Activated naive CD8-positive, alpha-beta T cell treated with anti-CD3 and anti-CD28 coated beads, Interleukin-2, amount 10 ng/mL, durations not matched to agents 7 days and 5 days (primary cell): ENCODE results near the gene C11orf91. TPM values are rescaled to one million over a fixed set of nuclear protein-coding genes. Genes with fewer than 3 reads are reported as not detected.
"Not testable (repeated sequence)": the region's sequence is repeated elsewhere in the genome, so short reads cannot be mapped to it uniquely, and the experiment has no call there.

Experiments used
- ATAC-seq: fragments of 150-1000 bp; cut with Tn5 transposase; one replicate; pipeline ENCODE4 v1.10.0; 2021; ENCODE audit warnings: low read depth, moderate library complexity
- POLR2A ChIA-PET: fragments of 350-600 bp; sonication (Branson Sonifier 250); formaldehyde crosslinking; loops from one replicate; lab custom pipeline; 2021; ENCODE audit warnings: antibody characterized with exemption; lab: Charles Lee
- DNase-seq: peaks from one replicate; pipeline ENCODE4 v3.0.0; 2021
- H3K27ac Mint-ChIP-seq: one replicate; pipeline ENCODE4 v1.8.0; 2022; ENCODE audit warnings: mild to moderate bottlenecking, mixed read lengths
- H3K27me3 Mint-ChIP-seq: one replicate; pipeline ENCODE4 v1.8.0; 2022; ENCODE audit warnings: mild to moderate bottlenecking, moderate library complexity, mixed read lengths
- H3K36me3 Mint-ChIP-seq: one replicate; pipeline ENCODE4 v1.8.0; 2021; ENCODE audit warnings: mild to moderate bottlenecking, mixed read lengths
- H3K4me1 Mint-ChIP-seq: one replicate; pipeline ENCODE4 v1.8.0; 2021; ENCODE audit warnings: mixed read lengths
- H3K4me3 Mint-ChIP-seq: one replicate; pipeline ENCODE4 v1.8.0; 2022; ENCODE audit warnings: mild to moderate bottlenecking, moderate library complexity, mixed read lengths
- H3K9me3 Mint-ChIP-seq: one replicate; pipeline ENCODE4 v1.8.0; 2021; ENCODE audit warnings: mixed read lengths
- total RNA-seq, 2 experiments: library from RNA; stranded (reverse); gene quantifications; one replicate each; pipeline ENCODE4 v1.2.3, GENCODE V29; 2021

Gene C11orf91
- total RNA-seq, 2 experiments from 2014 or later: 0.40 TPM; not detected in 1

DNA sequence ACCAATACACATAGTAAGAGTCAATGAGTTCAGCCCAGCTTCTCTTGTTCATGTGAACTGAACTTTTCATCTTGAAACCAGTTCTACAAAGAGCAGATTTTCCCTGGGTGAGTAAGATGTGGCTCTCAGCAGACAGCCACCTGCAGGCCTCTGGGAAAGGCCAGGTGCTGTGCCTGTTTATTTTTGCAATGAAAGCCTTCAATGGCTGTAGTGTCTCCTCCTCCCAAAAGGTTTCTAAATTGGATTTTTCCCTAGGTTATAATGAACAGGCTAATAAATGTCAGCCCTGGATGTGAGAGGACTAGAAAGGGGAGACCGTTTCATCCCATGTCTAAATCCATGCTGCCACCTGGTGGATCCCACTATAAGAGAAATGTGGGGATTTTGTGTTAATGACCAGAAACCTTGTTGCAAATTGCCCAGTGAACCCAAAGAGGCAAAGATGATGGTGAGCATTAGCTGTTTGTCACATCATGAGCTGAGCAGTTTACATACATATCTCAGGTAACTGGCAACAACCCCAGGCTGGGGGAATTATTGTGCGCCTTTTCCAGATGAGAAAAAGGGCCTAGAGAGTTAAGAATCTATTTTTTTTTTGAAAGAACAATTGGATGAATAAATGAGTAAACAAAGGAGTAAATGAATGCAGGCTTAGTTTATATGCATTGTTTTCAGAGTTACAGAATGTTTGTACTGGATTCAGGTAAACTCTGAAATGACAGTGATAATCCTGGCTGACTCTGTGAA lies 12.7 kb downstream of the C11orf91 start:
- H3K27me3 Mint-ChIP-seq: peaks cover 8% of the 10 kb centered on the region
- no peak overlapping the region for H3K4me3 Mint-ChIP-seq
- H3K4me1 Mint-ChIP-seq: no peaks in the 10 kb centered on the region
- no peak for ATAC-seq
- no peaks in the 10 kb centered on the region for H3K36me3 Mint-ChIP-seq
- POLR2A ChIA-PET: no interaction called here
- no peak overlapping the region for H3K27ac Mint-ChIP-seq
- DNase-seq: no peak
- H3K9me3 Mint-ChIP-seq: no peaks in the 10 kb centered on the region

DNA sequence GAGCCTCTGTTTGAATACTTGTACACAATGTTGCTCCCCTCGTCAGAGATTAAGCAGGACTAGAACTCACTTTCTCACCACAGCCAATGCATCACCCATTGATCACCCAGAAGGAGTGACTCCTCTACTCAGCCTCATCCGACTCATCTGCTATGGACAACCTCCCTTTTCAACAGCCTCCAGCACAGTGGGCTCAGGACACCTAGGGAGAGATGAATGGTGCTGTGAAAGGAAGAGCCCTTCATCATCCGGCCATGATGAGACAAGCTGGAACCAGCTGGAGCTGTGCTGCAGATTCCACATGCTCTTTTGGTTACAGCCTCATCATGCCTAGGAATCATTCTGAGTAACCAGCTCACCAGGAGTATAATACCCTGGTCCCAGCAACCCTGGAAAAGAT lies 15.5 kb downstream of the C11orf91 start:
- H3K9me3 Mint-ChIP-seq: no peaks in the 10 kb centered on the region
- no peak for ATAC-seq
- POLR2A ChIA-PET: no interaction called here

DNA sequence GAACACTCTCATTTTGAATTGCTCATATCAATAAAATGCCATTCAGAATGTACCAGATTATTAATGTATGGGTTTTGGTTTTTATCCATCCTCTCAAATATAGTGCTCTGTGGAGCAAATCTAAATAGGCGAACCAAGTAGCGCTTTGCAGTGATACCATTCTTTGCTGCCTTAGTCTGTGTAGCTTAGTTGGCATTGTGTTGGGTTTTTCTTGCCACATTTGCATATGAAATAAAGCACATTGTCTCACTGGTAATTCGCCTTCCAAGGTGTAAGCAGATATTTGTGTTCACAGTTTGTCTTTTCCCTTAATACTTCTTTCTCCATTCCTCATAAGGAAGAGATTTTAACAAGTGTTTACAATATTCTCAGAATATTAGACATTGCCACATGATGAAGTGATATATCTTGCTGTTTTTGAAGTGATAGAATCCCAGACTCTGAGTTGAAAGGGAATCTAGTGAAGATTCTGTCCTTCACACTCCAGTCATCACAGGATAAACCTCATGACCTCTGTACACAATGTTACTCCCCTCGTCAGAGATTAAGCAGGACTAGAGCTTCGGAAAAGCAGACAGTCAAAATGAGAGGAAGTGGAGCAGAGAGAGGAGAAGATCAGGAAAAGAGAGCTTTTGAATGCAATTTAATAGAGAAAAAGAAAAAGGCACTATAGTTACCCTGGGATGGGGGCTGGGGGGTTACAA lies 16.5 kb downstream of the C11orf91 start:
- no peak overlapping the region for H3K27ac Mint-ChIP-seq
- ATAC-seq (no peak), DNase-seq (no peak)
- no peak overlapping the region for H3K4me3 Mint-ChIP-seq
- POLR2A ChIA-PET: no interaction called here
- H3K36me3 Mint-ChIP-seq: no peaks in the 10 kb centered on the region
- H3K9me3 Mint-ChIP-seq: no peaks in the 10 kb centered on the region
- H3K27me3 Mint-ChIP-seq: peaks cover 35% of the 10 kb centered on the region
- H3K4me1 Mint-ChIP-seq: peaks cover 4% of the 10 kb centered on the region

More for the DNA sequence above, 15.5 kb downstream of the C11orf91 start:
- H3K27me3 Mint-ChIP-seq: peaks cover 28% of the 10 kb centered on the region
- H3K27ac Mint-ChIP-seq: no peak overlapping the region
- no peaks in the 10 kb centered on the region for H3K36me3 Mint-ChIP-seq
- H3K4me1 Mint-ChIP-seq: peaks cover 4% of the 10 kb centered on the region
- no peak overlapping the region for H3K4me3 Mint-ChIP-seq
- no peak for DNase-seq

DNA sequence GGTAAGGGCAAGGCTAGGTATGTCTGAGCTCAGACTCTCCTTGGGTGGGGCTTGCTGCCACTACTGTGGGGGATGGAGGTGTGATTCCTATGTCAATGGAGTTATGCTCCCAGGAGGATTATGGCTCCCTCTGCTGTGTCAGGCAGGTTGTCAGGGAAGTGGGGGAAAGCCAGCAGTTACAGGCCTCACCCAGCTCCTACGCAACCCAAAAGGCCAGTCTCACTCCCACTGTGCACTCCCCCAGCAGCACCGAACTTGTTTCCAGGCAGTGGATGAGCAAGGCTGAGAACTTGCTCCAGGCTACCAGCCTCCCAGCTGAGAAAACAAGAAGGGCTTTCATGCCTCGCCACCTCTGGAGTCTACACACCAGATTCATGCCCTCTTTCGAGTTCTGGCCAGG lies 18.2 kb downstream of the C11orf91 start:
- POLR2A ChIA-PET: no interaction called here
- peaks cover 4% of the 10 kb centered on the region for H3K4me1 Mint-ChIP-seq
- no peak overlapping the region for H3K4me3 Mint-ChIP-seq
- H3K27me3 Mint-ChIP-seq: peaks cover 45% of the 10 kb centered on the region
- ATAC-seq: no peak
- no peak overlapping the region for H3K27ac Mint-ChIP-seq
- H3K9me3 Mint-ChIP-seq: peaks cover 4% of the 10 kb centered on the region
- no peak for DNase-seq
- H3K36me3 Mint-ChIP-seq: no peaks in the 10 kb centered on the region

DNA sequence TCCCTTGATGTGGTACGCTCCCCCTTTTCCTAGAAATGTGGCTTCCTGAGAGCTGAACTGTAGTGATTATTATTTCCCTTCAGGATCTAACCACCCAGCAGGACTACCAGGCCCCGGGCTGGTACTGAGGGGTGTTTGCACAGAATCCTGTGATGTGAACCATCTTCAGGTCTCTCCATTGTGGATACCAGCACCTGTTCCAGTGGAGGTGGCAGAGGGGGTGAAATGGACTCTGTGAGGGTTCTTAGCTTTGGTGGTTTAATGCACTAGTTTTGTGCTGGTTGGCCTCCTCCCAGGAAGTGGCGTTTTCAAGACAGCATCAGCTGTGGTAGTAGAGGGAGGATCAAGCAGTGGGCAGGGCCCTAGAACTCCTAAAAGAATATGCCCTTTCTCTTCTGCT lies 18.6 kb downstream of the C11orf91 start:
- POLR2A ChIA-PET: no interaction called here
- Mint-ChIP-seq H3K27ac (no peak overlapping the region), H3K27me3 (peaks cover 49% of the 10 kb centered on the region)

DNA sequence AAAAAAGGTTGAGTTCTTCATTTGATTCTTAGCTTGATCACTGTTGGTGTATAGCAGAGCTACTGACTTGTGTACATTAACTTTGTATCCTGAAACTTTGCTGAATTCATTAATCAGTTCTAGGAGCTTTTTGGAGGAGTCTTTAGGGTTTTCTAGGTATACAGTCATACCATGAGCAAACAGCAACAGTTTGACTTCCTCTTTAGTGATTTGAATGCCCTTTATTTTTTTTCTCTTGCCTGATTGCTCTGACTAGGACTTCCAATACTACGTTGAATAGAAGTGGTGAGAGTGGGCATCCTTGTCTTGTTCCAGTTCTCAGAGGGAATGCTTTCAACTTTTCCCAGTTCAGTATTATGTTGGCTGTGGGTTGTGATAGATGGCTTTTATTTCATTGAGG lies 22.0 kb downstream of the C11orf91 start:
- H3K4me1 Mint-ChIP-seq, H3K27ac Mint-ChIP-seq, ATAC-seq, POLR2A ChIA-PET, H3K9me3 Mint-ChIP-seq, H3K36me3 Mint-ChIP-seq, DNase-seq, H3K4me3 Mint-ChIP-seq: not testable (repeated sequence)
- H3K27me3 Mint-ChIP-seq: peaks cover 43% of the 10 kb centered on the region

More for the DNA sequence above, 18.6 kb downstream of the C11orf91 start:
- ATAC-seq (no peak), DNase-seq (no peak)
- Mint-ChIP-seq H3K36me3 (no peaks in the 10 kb centered on the region), H3K4me3 (no peak overlapping the region), H3K9me3 (peaks cover 4% of the 10 kb centered on the region), H3K4me1 (peaks cover 4% of the 10 kb centered on the region)

DNA sequence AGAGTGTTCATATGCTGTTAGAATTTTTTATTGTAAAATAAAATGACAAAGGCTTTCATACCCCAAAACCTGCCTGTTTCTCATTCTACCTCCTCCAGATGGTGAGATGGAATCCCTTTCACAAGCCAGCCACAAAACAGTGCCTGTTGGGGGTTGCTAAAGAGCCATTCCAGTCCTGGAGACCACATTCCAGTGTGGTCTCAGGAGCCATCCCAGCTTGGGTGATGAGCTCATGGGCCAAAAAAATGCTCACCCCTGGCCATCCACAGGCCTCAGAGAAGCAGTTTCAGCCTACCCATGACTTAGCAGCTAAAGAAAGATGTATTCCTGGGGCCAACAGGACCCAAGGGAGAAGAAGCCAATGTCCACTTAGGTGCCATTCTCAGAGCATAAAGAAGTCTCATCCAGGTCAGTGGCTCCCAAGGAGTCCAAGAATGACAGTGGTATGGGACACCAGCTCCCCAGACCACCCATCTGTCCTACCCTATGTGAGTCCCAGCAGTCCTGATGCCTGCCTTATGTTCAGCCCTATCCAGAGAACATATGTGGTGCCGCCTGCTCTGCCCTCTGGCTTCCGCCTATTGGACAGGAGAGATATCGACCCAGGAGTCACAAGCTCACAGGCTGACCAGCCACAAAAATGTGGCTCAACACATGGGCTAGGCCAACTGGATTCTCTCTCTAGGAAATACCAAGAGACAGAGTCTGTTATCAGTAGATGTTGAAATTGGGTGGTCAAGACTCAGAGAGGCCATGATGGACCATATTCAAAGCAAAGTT lies 26.4 kb downstream of the C11orf91 start:
- DNase-seq (no peak), ATAC-seq (no peak)
- H3K36me3 Mint-ChIP-seq: no peaks in the 10 kb centered on the region
- peaks cover 3% of the 10 kb centered on the region for H3K4me1 Mint-ChIP-seq
- POLR2A ChIA-PET: no interaction called here
- H3K4me3 Mint-ChIP-seq: no peak overlapping the region
- H3K27ac Mint-ChIP-seq: no peak overlapping the region
- H3K27me3 Mint-ChIP-seq: peaks cover 23% of the 10 kb centered on the region
- peaks cover 4% of the 10 kb centered on the region for H3K9me3 Mint-ChIP-seq

DNA sequence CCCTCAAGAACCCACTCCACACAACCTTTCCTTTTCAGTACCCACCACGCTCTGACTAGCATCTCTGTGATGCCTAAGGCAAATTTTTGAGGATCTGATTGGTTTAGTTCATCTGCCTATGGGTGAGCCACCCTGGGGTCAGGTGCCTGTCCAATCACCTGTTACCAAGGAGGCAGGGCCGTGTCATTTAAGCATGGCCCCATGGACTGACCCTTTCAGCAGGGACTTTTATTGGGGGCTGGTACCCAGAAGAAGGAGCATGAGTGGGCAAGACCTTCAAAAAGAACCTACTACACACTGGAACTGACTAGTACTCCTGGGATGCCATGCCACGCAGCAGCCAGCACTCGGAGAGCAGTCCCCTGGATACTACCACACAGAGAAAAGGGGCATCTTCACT lies 28.4 kb downstream of the C11orf91 start:
- Mint-ChIP-seq H3K27ac (no peak overlapping the region), H3K4me3 (no peak overlapping the region)
- no peak for ATAC-seq

DNA sequence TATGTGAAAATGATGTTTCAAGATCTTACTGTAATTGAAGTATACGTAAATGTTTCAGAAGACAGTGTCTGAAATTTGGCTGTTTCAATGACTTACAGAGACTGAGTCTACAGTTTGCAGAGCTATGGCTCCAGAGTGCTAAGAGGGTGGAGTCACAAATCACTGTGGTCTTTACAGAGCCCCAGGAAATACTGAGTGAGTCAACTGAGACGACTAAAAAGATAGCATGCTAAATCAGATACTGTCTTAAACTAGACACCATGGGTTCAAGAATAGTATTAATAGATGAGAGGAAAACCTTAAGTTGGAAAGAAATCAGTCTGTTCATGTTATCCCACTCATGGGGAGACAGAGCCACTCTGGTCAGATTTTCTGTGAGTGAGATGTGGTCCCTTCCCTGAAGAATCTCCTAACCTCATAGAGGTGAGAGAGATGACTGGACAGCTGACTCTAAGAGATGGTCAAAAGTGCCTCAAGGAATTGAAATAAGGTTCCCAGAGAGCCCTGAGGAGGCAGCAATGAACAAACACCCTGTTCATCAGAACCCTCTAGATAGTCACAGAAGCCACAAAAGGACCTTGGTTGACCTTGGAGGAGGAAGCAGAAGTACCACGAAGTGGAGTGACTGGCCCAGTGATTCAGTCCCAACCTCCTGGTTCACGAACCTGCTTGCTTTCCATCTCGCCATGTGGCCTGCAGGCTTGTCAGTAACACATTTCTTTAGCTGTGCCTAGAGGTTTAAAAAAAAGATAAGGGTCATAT lies 30.2 kb downstream of the C11orf91 start:
- Mint-ChIP-seq H3K9me3 (no peaks in the 10 kb centered on the region), H3K4me1 (peaks cover 3% of the 10 kb centered on the region), H3K27ac (no peak overlapping the region), H3K27me3 (peaks cover 8% of the 10 kb centered on the region), H3K36me3 (no peaks in the 10 kb centered on the region), H3K4me3 (no peak overlapping the region)
- DNase-seq (no peak), ATAC-seq (no peak)
- POLR2A ChIA-PET: no interaction called here

More for the DNA sequence above, 28.4 kb downstream of the C11orf91 start:
- POLR2A ChIA-PET: no interaction called here
- H3K36me3 Mint-ChIP-seq: no peaks in the 10 kb centered on the region
- peaks cover 10% of the 10 kb centered on the region for H3K27me3 Mint-ChIP-seq
- peaks cover 3% of the 10 kb centered on the region for H3K4me1 Mint-ChIP-seq
- no peak for DNase-seq
- H3K9me3 Mint-ChIP-seq: no peaks in the 10 kb centered on the region

DNA sequence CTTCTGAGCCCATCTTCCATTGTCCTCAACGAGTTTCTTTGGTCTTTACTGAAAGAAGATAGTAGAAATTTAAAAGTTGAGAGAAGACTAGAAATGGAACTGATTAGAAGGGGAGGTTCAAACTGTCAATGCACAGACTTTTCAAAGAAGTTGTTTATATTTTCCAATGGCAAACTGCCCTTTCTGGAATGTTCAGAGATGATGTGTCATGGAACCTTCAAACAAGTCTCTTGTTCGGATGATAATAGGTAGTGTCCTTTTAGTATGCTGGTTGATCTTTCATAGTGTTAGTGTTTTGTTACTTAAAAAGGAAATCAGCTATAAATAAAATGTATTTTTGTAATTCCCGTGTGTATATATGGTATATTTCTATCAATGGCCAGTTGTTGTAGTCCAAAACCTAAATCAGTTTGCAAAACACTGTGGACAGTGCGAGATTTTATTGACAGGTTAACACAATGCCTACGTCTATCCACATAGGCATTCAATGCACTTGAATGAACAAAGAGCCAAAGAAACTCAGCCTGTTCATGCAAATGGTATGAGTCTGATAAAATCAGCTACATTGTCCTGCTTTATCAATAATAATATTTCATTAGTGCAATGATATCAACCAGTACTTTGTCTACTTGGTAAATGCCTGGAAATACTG lies 30.9 kb downstream of the C11orf91 start:
- H3K27me3 Mint-ChIP-seq: peaks cover 8% of the 10 kb centered on the region
- POLR2A ChIA-PET: no interaction called here
- H3K4me3 Mint-ChIP-seq: no peak overlapping the region
- H3K36me3 Mint-ChIP-seq: no peaks in the 10 kb centered on the region
- H3K9me3 Mint-ChIP-seq: no peaks in the 10 kb centered on the region
- H3K4me1 Mint-ChIP-seq: peaks cover 3% of the 10 kb centered on the region
- no peak for ATAC-seq
- DNase-seq: no peak
- H3K27ac Mint-ChIP-seq: no peak overlapping the region

DNA sequence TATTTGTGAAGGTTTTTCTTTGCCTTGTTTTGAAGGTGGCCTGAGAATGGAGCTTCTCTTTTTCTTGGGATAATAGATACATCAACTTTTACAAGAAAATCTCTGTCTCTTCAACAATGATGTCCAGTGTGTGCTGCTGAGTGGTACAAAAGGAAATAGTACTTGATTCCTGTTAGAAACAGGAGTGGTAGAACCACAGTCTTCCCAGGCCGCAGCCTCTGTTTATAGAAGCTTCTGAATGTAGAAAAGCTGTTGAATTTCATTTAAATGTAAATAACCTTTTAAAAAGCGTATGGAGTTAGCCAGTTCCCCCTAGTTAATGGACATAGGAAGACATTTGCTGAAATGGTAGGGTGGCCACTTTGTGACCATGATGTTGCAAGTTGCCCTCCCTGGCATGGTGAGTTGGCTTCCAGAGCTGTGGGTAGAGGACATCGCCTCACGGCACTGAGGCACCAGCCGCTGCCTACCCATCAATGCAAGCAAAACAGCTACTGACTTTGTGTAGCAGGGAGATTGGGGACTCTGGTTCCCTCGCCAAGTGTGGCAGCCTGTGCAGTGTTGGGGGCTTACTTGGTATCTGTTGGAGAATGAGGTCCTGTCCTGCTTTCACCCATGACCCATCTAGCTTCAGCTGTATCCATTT lies 31.6 kb downstream of the C11orf91 start:
- Mint-ChIP-seq H3K9me3 (no peaks in the 10 kb centered on the region), H3K36me3 (no peaks in the 10 kb centered on the region), H3K4me1 (peaks cover 3% of the 10 kb centered on the region), H3K27ac (no peak overlapping the region), H3K4me3 (no peak overlapping the region), H3K27me3 (peaks cover 8% of the 10 kb centered on the region)
- no peak for ATAC-seq
- no peak for DNase-seq
- POLR2A ChIA-PET: no interaction called here

DNA sequence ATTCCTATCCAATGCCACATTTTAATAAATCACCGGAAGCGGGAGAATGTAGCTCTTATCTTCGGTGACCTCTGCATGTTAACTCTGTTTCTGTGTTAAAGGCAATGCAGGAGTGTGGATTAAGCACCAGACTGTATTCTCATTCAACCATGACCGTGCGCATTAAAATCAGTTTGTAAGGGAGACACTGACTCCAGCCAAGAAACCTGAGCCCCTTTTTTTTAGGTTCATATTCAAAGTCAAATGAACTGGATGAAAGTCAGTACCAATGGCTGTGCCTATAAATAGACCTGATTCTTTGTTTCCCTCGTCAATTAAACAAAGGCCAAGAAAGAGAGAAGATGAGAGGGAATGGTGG lies 32.2 kb downstream of the C11orf91 start:
- ATAC-seq (no peak), DNase-seq (no peak)
- H3K4me3 Mint-ChIP-seq: no peak overlapping the region
- no peaks in the 10 kb centered on the region for H3K36me3 Mint-ChIP-seq
- peaks cover 6% of the 10 kb centered on the region for H3K27me3 Mint-ChIP-seq
- POLR2A ChIA-PET: no interaction called here
- peaks cover 3% of the 10 kb centered on the region for H3K4me1 Mint-ChIP-seq
- no peak overlapping the region for H3K27ac Mint-ChIP-seq
- H3K9me3 Mint-ChIP-seq: no peaks in the 10 kb centered on the region
